ENCODE data around the gene GTF3C5.
"Not testable (repeated sequence)": the region's sequence is repeated elsewhere in the genome, so short reads cannot be mapped to it uniquely, and the experiment has no call there.

GTF3C5 gene
- total RNA-seq, result 73.6 to 78.1 reads per million in 2 donors

GRCh38 chr9:133030317-133031129, at the start of gene GTF3C5:
TSS of gene GTF3C5 (plus strand) at chr9:133030997. CDS start at chr9:133031012, 15 bp downstream.
- DNase-seq, result peak; percentile 64

- no peak for DNase-seq
These were observed 48.3 kb upstream of the GTF3C5 start for GRCh38 chr9:132982458-132982857.

GRCh38 chr9:132983491-132984201, 47.2 kb upstream of the GTF3C5 start:
- DNase-seq, result no peak

DNA sequence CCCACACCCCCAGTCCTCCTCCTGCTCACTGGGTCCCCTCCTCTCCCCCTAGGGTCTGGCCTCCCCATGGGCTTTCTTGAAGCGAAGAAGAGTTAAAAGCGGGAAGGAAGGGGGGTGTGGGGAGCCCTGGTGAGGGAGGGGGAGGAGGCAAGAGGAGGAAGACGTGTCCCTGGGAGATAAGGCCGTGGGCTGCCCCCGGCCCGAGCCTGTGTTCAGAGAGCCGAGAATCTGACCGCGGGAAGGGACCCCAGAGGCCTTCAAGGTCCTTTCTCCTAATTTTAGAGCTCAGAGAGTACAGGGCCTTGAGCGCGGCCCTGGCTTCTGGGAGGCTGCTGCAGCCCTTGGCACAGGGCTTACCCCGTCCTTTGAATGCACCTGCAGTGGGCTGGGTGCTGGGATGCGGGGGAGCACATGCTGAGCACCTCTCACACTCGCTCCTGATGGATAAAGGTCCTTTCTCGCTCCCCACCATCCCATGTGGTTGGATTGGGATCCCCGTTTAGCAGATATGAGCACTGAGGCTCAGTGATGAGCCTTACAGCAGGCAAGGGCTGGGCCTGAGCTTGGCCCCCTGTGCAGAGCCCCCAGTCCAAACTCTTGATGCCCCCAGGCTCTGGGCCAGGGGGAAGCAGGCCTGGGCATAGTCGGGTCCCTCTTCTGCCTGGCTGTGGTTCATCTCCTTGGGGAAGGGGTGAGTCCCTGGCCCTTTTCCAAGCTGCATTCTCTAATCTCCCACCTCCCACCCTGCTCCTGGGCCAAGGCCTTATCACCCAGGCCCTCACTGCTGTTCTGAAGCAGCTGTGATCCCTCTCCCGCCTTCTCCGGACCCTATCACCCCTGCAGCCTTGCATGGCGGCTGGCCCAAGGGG, 46.4 kb upstream of the GTF3C5 start:
- no peak for DNase-seq

- DNase-seq, result no peak
These were observed 45.8 kb upstream of the GTF3C5 start for GRCh38 chr9:132985071-132985350.

- DNase-seq, result no peak
These were observed 45.3 kb upstream of the GTF3C5 start for GRCh38 chr9:132985489-132985888.

GRCh38 chr9:132986114-132986513, 44.7 kb upstream of the GTF3C5 start:
- no peak for DNase-seq

GRCh38 chr9:132986640-132987620, 43.9 kb upstream of the GTF3C5 start:
- no peak for DNase-seq

- DNase-seq, result no peak
These were observed 42.4 kb upstream of the GTF3C5 start for GRCh38 chr9:132988244-132989013.

DNA sequence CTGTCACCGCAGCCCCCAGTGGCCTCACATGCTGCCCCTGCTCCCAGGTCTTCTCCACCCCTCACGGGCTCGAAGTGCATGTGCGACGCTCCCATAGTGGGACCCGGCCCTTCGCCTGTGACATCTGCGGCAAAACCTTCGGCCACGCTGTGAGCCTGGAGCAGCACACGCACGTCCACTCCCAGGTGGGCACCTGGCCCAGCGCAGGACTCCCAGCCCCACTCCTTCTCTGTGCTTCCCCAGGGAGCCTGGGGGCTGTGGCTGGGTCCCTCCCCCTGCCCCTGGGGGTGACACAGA, 41.8 kb upstream of the GTF3C5 start:
- DNase-seq, result no peak

GRCh38 chr9:132989414-132989996, 41.3 kb upstream of the GTF3C5 start:
- no peak for DNase-seq

DNA sequence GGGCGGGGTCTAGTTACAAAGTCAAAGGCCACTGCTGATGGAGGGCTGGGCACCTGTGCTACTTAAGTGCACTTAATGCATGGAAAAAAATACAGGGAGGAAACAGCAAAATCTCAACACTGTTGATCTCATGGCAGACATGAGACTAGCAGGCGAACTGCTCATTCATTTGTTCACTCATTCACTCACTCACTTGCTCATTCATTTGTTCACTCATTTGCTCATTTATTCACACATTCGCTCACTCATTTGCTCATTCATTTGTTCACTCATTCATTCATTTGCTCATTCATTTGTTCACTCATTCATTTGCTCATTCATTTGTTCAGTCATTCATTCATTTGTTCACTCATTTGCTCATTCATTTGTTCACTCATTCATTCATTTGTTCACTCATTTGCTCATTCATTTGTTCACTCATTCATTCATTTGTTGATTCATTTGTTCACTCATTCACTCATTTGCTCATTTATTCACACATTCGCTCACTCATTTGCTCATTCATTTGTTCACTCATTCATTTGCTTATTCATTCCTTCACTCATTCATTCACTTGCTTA, 40.7 kb upstream of the GTF3C5 start:
- DNase-seq, result not testable (repeated sequence)

- no peak for DNase-seq
These were observed 40.0 kb upstream of the GTF3C5 start for GRCh38 chr9:132990781-132991180.

DNA sequence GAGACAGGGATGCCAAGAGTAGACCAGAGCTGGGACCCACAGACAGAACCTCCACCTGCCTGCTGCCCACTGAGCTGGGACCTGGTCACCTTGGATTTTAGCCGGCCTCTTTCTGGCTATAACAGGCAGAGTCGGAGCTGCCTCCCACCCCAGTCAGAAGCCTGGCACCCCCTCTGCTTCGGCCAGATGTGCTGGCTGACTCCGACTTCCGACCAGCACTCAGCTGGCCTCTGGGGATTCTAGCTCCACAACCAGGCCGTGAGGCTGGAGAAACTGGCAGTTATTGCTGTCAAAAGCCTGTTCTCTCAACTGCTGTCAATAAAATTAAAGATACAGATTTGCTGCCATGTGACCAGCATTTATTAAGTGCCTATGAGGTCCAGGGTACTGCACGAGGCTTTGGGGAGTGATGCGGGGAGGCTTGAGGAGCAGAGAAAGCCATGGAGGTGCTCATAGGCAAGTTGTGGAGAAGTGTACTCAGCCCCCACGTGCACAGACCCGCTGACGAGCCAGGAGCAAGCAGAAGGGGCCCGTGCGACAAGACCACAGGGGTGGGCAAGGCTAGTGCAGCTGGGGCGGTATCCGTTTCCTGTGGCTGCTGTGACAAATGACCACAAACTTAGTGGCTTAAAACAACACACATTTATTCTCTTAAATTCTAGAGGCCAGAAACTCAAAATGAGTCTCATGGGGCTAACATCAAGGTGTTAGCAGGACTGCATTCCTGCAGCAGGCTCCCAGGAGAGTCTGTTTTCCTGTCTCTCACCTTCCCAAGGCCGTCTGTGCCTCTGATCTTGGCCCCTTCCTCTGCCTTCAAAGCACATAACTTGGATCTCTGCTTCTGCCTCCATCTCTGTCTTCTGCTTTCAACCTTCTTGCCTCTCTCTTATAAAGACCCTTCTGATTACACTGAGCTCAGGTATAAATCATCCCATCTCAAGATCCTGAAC, 39.2 kb upstream of the GTF3C5 start:
- DNase-seq, result no peak

- no peak for DNase-seq
These were observed 37.3 kb upstream of the GTF3C5 start for GRCh38 chr9:132993511-132993939.

GRCh38 chr9:132994410-132995120, 36.2 kb upstream of the GTF3C5 start:
- no peak for DNase-seq

GRCh38 chr9:132995121-132995420, 35.7 kb upstream of the GTF3C5 start:
- no peak for DNase-seq

- DNase-seq, result no peak
These were observed 34.9 kb upstream of the GTF3C5 start for GRCh38 chr9:132995879-132996278.

GRCh38 chr9:132996526-132996925, 34.3 kb upstream of the GTF3C5 start:
- DNase-seq, result no peak

Data from activated gamma-delta T cell (primary cell).